Fibroblast of lung (primary cell): ENCODE results near the gene PRSS1.

Source experiments
- CTCF ChIP-seq, 2 donors: IDR thresholded peaks in 1 of 2; conservative IDR thresholded peaks in 1 of 2; 1 replicate in 1 of 2; 2 replicates in 1 of 2; pipeline ENCODE4 v1.5.1; 2011 to 2012; ENCODE audit warnings: low read length in 2 of 2, control low read depth in 1 of 2, inconsistent platforms in 1 of 2, low read depth in 1 of 2, mild to moderate bottlenecking in 1 of 2
- EZH2 ChIP-seq: IDR thresholded peaks from 2 replicates; pipeline ENCODE4 v1.5.1; 2012; ENCODE audit warnings: low read length, control low read depth, mild to moderate bottlenecking; ENCODE audit errors: missing control alignments

GRCh38 chr7:142770661-142771352, 21.5 kb downstream of the PRSS1 start, which contains the start of gene PRSS2:
- TF ChIP-seq CTCF (conservative IDR thresholded peaks at IDR 0.05 in 1 of 2, IDR thresholded peaks at IDR 0.05 in 1 of 2; ENCODE audit: low read depth in 1 of 2, low read length in 2 of 2) (no peak), EZH2 (no peak)
